MM.1S (cell line): Measurements from ENCODE around the gene OLIG3.

ENCODE experiments used
- DNase-seq: peaks from one replicate; pipeline ENCODE4 v3.0.0-alpha.2; 2015
- H2AFZ ChIP-seq: fragments of 300-600 bp; sonication (generic); 2 replicates; pipeline ENCODE4 v1.6.0; 2016; ENCODE audit warnings: antibody characterized with exemption, low read length
- H3F3A ChIP-seq: fragments of 300-600 bp; sonication (generic); 2 replicates; pipeline ENCODE4 v1.6.1; 2016; ENCODE audit warnings: mild to moderate bottlenecking, antibody characterized with exemption, low read length, moderate library complexity, mixed read lengths; ENCODE audit not compliant: insufficient read depth
- H3K27ac ChIP-seq: fragments of 300-600 bp; sonication (generic); 2 replicates; pipeline ENCODE4 v1.5.1; 2016; ENCODE audit warnings: mild to moderate bottlenecking, low read length
- H3K27me3 ChIP-seq: fragments of 300-600 bp; sonication (generic); replicated peaks from 2 replicates; pipeline ENCODE4 v1.6.0; 2016; ENCODE audit warnings: low read length; ENCODE audit not compliant: insufficient read depth
- H3K36me3 ChIP-seq: fragments of 300-600 bp; sonication (generic); replicated peaks from 2 replicates; pipeline ENCODE4 v1.6.1; 2016; ENCODE audit warnings: mild to moderate bottlenecking, low read length, mixed read lengths; ENCODE audit not compliant: insufficient read depth
- H3K4me1 ChIP-seq: fragments of 300-600 bp; sonication (generic); 2 replicates; pipeline ENCODE4 v1.6.1; 2016; ENCODE audit warnings: low read length, mixed read lengths
- H3K4me2 ChIP-seq: fragments of 300-600 bp; sonication (generic); 2 replicates; pipeline ENCODE4 v1.6.0; 2016; ENCODE audit warnings: low read depth, low read length
- H3K4me3 ChIP-seq: fragments of 300-600 bp; sonication (generic); 2 replicates; pipeline ENCODE4 v1.5.1; 2016; ENCODE audit warnings: low read length, mixed read lengths
- H3K79me2 ChIP-seq: fragments of 300-600 bp; sonication (generic); 2 replicates; pipeline ENCODE4 v1.6.1; 2016; ENCODE audit warnings: mixed run types, low read length, mixed read lengths
- H3K9ac ChIP-seq: fragments of 300-600 bp; sonication (generic); 2 replicates; pipeline ENCODE4 v1.6.1; 2016; ENCODE audit warnings: low read length, mixed read lengths
- H3K9me2 ChIP-seq: fragments of 300-600 bp; sonication (generic); replicated peaks from 2 replicates; pipeline ENCODE4 v1.6.1; 2016; ENCODE audit warnings: mild to moderate bottlenecking, low read length, mixed read lengths; ENCODE audit not compliant: insufficient read depth
- H3K9me3 ChIP-seq: fragments of 300-600 bp; sonication (generic); replicated peaks from 2 replicates; pipeline ENCODE4 v1.6.1; 2016; ENCODE audit warnings: mild to moderate bottlenecking, low read length, mixed read lengths; ENCODE audit not compliant: insufficient read depth
- H4K20me1 ChIP-seq: fragments of 300-600 bp; sonication (generic); 2 replicates; pipeline ENCODE4 v1.6.1; 2016; ENCODE audit warnings: mild to moderate bottlenecking, low read length, moderate library complexity, mixed read lengths; ENCODE audit not compliant: insufficient read depth
- EZH2 ChIP-seq: fragments of 300-600 bp; sonication (generic); optimal IDR thresholded peaks from 2 replicates; pipeline ENCODE3; 2017; ENCODE audit warnings: low read depth, mild to moderate bottlenecking, antibody characterized with exemption, low read length, mixed read lengths
- EZH2phosphoT487 ChIP-seq: fragments of 300-600 bp; sonication (generic); IDR thresholded peaks from 2 replicates; pipeline ENCODE4 v1.6.1; 2018; ENCODE audit warnings: antibody characterized with exemption, low read length
- TF ChIP-seq, protein P1 (sequence below): fragments of 300-600 bp; sonication (generic); IDR thresholded peaks from 2 replicates; pipeline ENCODE4 v1.5.1; 2016; ENCODE audit warnings: antibody characterized with exemption, low read length, mixed read lengths

Gene OLIG3

DNA sequence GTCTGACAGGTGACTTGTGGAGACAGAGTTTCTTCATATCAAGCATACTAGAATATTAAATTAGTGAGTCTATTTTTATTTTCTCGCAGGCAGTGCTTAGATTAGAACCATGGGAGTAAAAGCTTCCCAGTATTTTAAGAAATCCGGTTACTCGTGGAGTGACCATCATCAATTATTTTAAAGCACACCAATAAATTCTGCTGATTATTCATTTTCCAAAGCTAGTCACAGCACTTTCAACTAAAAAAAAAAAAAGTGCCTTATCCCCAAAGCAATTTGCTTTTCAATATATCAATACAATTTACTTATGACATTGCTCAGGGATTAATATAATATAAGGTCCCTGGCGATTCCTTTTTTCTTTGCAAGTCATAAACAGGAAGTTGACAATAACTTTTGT lies 26.3 kb upstream of the OLIG3 start:
- no peak overlapping the region for H3K4me2 ChIP-seq
- H3F3A ChIP-seq = no peaks in the 10 kb centered on the region
- no peaks in the 10 kb centered on the region for H3K9me3 ChIP-seq
- DNase-seq = no peak
- TF ChIP-seq EZH2 = no peak
- TF ChIP-seq, protein P1, sequence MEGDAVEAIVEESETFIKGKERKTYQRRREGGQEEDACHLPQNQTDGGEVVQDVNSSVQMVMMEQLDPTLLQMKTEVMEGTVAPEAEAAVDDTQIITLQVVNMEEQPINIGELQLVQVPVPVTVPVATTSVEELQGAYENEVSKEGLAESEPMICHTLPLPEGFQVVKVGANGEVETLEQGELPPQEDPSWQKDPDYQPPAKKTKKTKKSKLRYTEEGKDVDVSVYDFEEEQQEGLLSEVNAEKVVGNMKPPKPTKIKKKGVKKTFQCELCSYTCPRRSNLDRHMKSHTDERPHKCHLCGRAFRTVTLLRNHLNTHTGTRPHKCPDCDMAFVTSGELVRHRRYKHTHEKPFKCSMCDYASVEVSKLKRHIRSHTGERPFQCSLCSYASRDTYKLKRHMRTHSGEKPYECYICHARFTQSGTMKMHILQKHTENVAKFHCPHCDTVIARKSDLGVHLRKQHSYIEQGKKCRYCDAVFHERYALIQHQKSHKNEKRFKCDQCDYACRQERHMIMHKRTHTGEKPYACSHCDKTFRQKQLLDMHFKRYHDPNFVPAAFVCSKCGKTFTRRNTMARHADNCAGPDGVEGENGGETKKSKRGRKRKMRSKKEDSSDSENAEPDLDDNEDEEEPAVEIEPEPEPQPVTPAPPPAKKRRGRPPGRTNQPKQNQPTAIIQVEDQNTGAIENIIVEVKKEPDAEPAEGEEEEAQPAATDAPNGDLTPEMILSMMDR = no peak
- TF ChIP-seq EZH2phosphoT487 = no peak
- no peaks in the 10 kb centered on the region for H3K9me2 ChIP-seq
- no peaks in the 10 kb centered on the region for H4K20me1 ChIP-seq
- no peaks in the 10 kb centered on the region for H3K27me3 ChIP-seq
- H3K27ac ChIP-seq = no peak overlapping the region
- H3K4me1 ChIP-seq = no peaks in the 10 kb centered on the region; the same call in 1 of the 2 replicates
- H3K4me3 ChIP-seq = no peak overlapping the region
- H3K9ac ChIP-seq = no peak overlapping the region
- H2AFZ ChIP-seq = no peak overlapping the region
- no peaks in the 10 kb centered on the region for H3K79me2 ChIP-seq
- no peaks in the 10 kb centered on the region for H3K36me3 ChIP-seq

DNA sequence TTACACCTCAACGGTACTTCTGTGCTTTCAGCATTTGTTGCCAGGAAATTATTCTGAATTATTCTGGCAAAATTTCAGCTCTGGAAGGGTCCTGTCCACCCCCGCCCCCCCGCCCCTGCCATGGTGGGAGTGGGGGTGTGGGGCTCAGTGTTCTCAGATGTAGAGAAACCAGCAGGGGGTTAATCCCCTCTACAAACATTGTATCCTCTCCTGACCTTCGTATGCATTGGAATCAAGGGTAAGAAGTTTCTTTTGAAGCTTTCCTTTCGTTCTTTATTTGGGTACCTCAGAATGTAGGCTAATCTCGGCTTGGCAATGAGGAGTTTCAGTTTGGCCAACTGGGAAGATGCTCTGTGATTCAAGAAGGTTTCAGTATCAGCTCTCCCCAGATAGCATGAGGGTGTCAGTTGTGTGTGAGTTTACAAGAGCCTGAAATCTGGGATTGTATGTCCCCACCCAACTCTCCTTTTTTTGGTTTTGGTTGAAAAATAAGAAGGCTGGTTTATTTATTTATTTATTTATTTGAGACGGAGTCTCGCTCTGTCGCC lies 25.5 kb upstream of the OLIG3 start:
- Histone ChIP-seq H3K27me3 (no peaks in the 10 kb centered on the region), H3K9me3 (no peaks in the 10 kb centered on the region), H3K79me2 (no peaks in the 10 kb centered on the region), H2AFZ (no peak overlapping the region), H3K36me3 (no peaks in the 10 kb centered on the region), H3K4me2 (no peak overlapping the region), H3K4me1 (no peaks in the 10 kb centered on the region; the same call in 1 of the 2 replicates), H3K9me2 (no peaks in the 10 kb centered on the region), H3K4me3 (no peak overlapping the region), H3K9ac (no peak overlapping the region), H3F3A (no peaks in the 10 kb centered on the region), H3K27ac (no peak overlapping the region), H4K20me1 (no peaks in the 10 kb centered on the region)
- TF ChIP-seq, protein P1 = no peak
- no peak for TF ChIP-seq EZH2phosphoT487
- TF ChIP-seq EZH2 = no peak
- peak; percentile 61 for DNase-seq

DNA sequence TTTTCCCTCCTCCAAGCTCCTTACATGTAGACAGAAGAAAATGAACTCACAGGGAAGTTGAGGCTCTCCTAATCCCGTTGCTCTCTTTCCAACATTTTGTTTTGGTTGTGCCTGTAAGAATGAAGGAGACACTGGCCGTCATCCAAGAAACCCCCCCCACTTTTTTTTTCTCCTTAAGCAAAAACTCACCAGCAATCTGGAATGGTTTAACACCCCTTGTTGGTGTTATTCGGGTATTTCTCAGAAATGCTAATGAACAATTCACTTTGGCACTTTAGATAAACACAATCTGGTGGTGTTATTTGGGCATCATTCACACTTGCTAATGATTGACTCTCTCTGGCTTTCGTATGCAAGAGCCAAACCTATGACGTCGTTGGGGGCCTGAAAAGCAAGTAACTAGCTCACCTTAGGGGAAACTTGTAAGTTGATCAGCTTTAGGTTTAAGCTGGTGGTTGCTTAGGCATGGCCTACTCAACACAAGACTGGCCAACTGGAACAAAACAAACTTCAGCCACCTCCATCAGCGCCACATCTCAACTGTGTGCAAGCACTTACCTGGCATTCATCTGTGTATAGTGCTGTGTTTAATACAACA lies 24.3 kb upstream of the OLIG3 start:
- Histone ChIP-seq H3F3A (no peaks in the 10 kb centered on the region), H3K27ac (no peak overlapping the region), H3K9me3 (no peaks in the 10 kb centered on the region), H4K20me1 (no peaks in the 10 kb centered on the region), H3K79me2 (no peaks in the 10 kb centered on the region), H3K4me3 (no peak overlapping the region), H3K4me2 (no peak overlapping the region), H3K36me3 (no peaks in the 10 kb centered on the region), H3K9ac (no peak overlapping the region), H3K4me1 (no peaks in the 10 kb centered on the region; the same call in 1 of the 2 replicates), H2AFZ (no peak overlapping the region), H3K27me3 (no peaks in the 10 kb centered on the region), H3K9me2 (no peaks in the 10 kb centered on the region)
- DNase-seq = no peak
- no peak for TF ChIP-seq EZH2
- TF ChIP-seq, protein P1 = no peak
- no peak for TF ChIP-seq EZH2phosphoT487
